HG03378 (cell line): ENCODE measurements around the gene SLBP.

Experiments
- ATAC-seq: cut with Tn5 transposase; IDR thresholded peaks from one replicate; pipeline ENCODE4 v1.9.1; 2021; ENCODE audit warnings: mild to moderate bottlenecking, moderate library complexity; ENCODE audit not compliant: unreplicated experiment

SLBP gene

GRCh38 chr4:1749826-1750225 is 37.7 kb upstream of the SLBP start:
- ATAC-seq: no peak

GRCh38 chr4:1749370-1749769 is 37.3 kb upstream of the SLBP start:
- ATAC-seq: no peak

- ATAC-seq: no peak
Measured at GRCh38 chr4:1748465-1748995, 36.4 kb upstream of the SLBP start.

GRCh38 chr4:1747603-1747967 is 35.5 kb upstream of the SLBP start:
- ATAC-seq: no peak

- no peak for ATAC-seq
Measured at GRCh38 chr4:1746919-1747602, 34.9 kb upstream of the SLBP start.

- ATAC-seq: no peak
Measured at GRCh38 chr4:1746265-1746691, 34.2 kb upstream of the SLBP start.

- no peak for ATAC-seq
Measured at GRCh38 chr4:1745697-1746096, 33.6 kb upstream of the SLBP start.

GRCh38 chr4:1745165-1745564 is 33.0 kb upstream of the SLBP start:
- no peak for ATAC-seq

- ATAC-seq: no peak
Measured at GRCh38 chr4:1744552-1744951, 32.4 kb upstream of the SLBP start.

GRCh38 chr4:1743975-1744374 is 31.9 kb upstream of the SLBP start:
- no peak for ATAC-seq

- ATAC-seq: no peak
Measured at GRCh38 chr4:1743551-1743950, 31.4 kb upstream of the SLBP start.

- ATAC-seq: no peak
Measured at GRCh38 chr4:1741208-1741607, 29.1 kb upstream of the SLBP start.

GRCh38 chr4:1740021-1740545 is 28.0 kb upstream of the SLBP start:
- no peak for ATAC-seq

GRCh38 chr4:1739358-1739757 is 27.2 kb upstream of the SLBP start:
- no peak for ATAC-seq

GRCh38 chr4:1738410-1738809 is 26.3 kb upstream of the SLBP start:
- ATAC-seq: no peak

- no peak for ATAC-seq
Measured at GRCh38 chr4:1737666-1738065, 25.5 kb upstream of the SLBP start.

- ATAC-seq: no peak
Measured at GRCh38 chr4:1736812-1737211, 24.7 kb upstream of the SLBP start.

GRCh38 chr4:1735215-1735614 is 23.1 kb upstream of the SLBP start:
- no peak for ATAC-seq

GRCh38 chr4:1732911-1733310 is 20.8 kb upstream of the SLBP start:
- no peak for ATAC-seq

GRCh38 chr4:1731180-1731579 is 19.1 kb upstream of the SLBP start:
- no peak for ATAC-seq

GRCh38 chr4:1730532-1731135 is 18.5 kb upstream of the SLBP start:
- ATAC-seq: no peak
